ENCODE measurements around the gene OTOA. TPM values are rescaled to one million over a fixed set of nuclear protein-coding genes. Genes with fewer than 3 reads are reported as not detected.

Gene OTOA
- total and polyA plus RNA-seq, 2 of the 13 experiments (the other 11 are each of a cell fraction or from before 2014, with no cell fraction given) = 0.05 to 0.15 TPM

DNA sequence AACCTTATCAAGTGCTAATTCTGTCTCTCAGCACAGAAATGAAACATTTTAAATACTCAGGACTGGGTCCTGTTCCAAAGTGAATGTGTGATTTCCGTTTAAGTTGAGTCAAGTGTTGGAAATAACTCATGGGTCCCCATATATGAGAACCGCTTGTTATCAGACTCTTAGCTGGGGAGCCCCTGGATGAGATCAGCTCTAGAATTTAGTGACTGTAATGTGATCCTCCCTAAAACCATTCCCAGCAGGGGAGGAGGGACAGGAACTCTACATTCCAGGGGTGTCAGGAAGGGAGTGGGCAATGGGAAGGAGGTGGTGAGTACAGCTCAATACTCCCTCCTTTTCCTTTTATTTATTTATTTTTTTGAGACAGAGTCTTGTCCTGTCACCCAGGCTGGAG, 37.5 kb downstream of the OTOA start:
- H3K4me1 ChIP-seq (ENCODE audit: insufficient read depth, low read length) = no peaks in the 10 kb centered on the region
- H3K4me3 ChIP-seq (replicated peaks in 1 of 3; ENCODE audit: insufficient read depth in 1 of 3, low read depth in 2 of 3, low read length in 3 of 3) = no peak overlapping the region
- intact Hi-C loops (cut with micrococcal nuclease; ENCODE audit: unreplicated experiment) = no loop called here
- no peak overlapping the region for H3K4me2 ChIP-seq (ENCODE audit: low read depth, low read length)
- in situ Hi-C loops (cut with HindIII; ENCODE audit: extremely low pct_ligation_motif_present, low pct_unique_long_range_greater_than_20kb) = no loop called here
- BruUV-seq (replicated peaks) = no TSS peak
- TF ChIP-seq ZFP82 (CRISPR knock-in tag; IDR thresholded peaks at IDR 0.05; ENCODE audit: borderline replicate concordance) (no peak), ATM (IDR thresholded peaks at IDR 0.05; ENCODE audit: borderline replicate concordance) (no peak), CAMTA2 (CRISPR knock-in tag; IDR thresholded peaks at IDR 0.05; ENCODE audit: borderline replicate concordance) (no peak), ASH2L (IDR thresholded peaks at IDR 0.05; ENCODE audit: insufficient read length, low read depth, low read length) (no peak), ARNT (IDR thresholded peaks at IDR 0.05) (no peak), KDM5B (CRISPR knock-in tag; IDR thresholded peaks at IDR 0.05; ENCODE audit: borderline replicate concordance) (no peak), AGO1 (IDR thresholded peaks at IDR 0.05; ENCODE audit: low read depth, low read length, poor library complexity, severe bottlenecking) (no peak), SMAD9 (CRISPR knock-in tag; IDR thresholded peaks at IDR 0.05) (no peak), NPAS2 (CRISPR knock-in tag; IDR thresholded peaks at IDR 0.05; ENCODE audit: borderline replicate concordance) (no peak), CENPX (CRISPR knock-in tag; IDR thresholded peaks at IDR 0.05) (no peak), ZNF709 (CRISPR knock-in tag; IDR thresholded peaks at IDR 0.05) (no peak)
- H3K9ac ChIP-seq (ENCODE audit: insufficient read depth, low read depth, low read length) = no peak overlapping the region
- ChIA-PET CTCF (ENCODE audit: low intra/inter-chr PET ratio, low total read pairs) (no interaction called here), POLR2A (no interaction called here)
- DNase-seq (ENCODE audit: low spot score) (no peak), FAIRE-seq (no peak), ATAC-seq (no peak)
- H4K20me1 ChIP-seq (ENCODE audit: insufficient read depth, low read length) = no peaks in the 10 kb centered on the region
- 31% methylated on average over 2 of the region's 2 CpGs for WGBS (ENCODE audit: low lambda C conversion rate)
- no peak overlapping the region for H3K27ac ChIP-seq (ENCODE audit: extremely low read length, insufficient read depth, low read length)
- H2AFZ ChIP-seq (ENCODE audit: low read length) = no peak overlapping the region
- H3K27me3 ChIP-seq (ENCODE audit: control insufficient read depth in 1 of 2, insufficient read depth in 2 of 2, low read length in 2 of 2) = peaks cover 0 to 35% of the 10 kb centered on the region in 2 experiments; a peak in 4 of 5 replicates
- H3K9me3 ChIP-seq (ENCODE audit: low read length) = no peaks in the 10 kb centered on the region
- H3K79me2 ChIP-seq (ENCODE audit: insufficient read depth, low read length) = no peaks in the 10 kb centered on the region
- H3K36me3 ChIP-seq (replicated peaks in 1 of 2; ENCODE audit: control insufficient read depth in 1 of 2, insufficient read depth in 2 of 2, low read length in 2 of 2) = no peaks in the 10 kb centered on the region
